ENCODE results near the gene PDGFRB. TPM values are rescaled to one million over a fixed set of nuclear protein-coding genes. Genes with fewer than 3 reads are reported as not detected.
A peak's percentile ranks its signal among the peaks of the same experiment; 100 is the strongest.

PDGFRB gene
- total RNA-seq, 1 donor from 2014 or later = 13.7 TPM

DNA sequence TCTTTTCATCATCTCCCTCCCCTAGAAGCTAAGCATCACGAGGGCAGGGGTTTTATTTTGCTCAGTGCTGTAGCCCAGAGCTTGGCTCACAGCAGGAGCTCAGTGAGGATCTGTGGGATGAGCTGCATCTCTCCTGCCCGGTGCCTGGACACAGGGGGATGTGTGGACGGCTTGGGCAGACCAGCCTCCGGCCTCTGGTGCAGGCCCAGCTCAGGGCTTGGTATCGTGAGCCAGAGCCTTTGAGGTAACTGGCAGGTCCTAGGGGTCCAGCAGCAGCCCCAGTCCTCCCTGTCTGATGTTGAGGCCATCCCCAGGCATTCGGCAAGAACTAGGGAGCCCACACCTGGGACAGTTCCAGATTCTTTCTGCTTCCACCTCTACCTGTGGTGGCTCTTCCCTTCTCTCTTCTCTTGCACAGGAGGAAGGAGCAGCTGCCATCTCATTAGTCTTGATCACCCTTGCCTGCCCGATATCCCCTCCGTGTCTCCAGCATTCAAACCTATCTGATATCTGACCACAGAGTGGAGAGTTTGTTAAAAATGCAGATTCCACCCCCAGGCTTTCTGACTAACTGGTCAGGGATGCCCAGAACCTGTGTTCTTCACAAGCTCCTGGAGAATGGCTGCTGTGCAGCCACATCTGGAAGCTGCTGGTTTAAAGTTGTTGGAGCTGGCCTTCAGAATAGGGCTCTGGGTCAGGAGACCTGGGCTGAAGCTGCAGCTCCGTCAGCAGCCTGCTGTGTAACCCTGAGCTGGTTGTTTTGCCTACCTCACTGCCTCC, 26.3 kb upstream of the PDGFRB start:
- no peak for DNase-seq

DNA sequence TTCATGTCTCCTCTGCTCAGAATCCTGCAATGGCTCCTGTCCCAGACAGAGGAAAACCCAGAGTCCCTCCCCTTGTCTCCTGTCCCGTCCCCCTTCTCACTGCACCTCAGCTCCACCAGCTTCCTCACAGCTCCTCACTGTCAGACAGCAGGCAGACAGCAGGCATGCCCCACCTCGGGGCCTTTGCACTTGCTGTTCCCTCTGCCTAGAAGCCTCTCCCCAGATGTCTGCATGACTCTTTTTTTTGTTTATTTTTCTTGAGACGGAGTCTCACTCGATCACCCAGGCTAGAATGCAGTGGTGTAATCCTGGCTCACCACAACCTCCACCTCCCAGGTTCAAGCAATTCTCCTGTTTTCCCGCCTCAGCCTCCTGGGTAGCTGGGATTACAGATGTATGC, 25.4 kb upstream of the PDGFRB start:
- no peak for DNase-seq

DNA sequence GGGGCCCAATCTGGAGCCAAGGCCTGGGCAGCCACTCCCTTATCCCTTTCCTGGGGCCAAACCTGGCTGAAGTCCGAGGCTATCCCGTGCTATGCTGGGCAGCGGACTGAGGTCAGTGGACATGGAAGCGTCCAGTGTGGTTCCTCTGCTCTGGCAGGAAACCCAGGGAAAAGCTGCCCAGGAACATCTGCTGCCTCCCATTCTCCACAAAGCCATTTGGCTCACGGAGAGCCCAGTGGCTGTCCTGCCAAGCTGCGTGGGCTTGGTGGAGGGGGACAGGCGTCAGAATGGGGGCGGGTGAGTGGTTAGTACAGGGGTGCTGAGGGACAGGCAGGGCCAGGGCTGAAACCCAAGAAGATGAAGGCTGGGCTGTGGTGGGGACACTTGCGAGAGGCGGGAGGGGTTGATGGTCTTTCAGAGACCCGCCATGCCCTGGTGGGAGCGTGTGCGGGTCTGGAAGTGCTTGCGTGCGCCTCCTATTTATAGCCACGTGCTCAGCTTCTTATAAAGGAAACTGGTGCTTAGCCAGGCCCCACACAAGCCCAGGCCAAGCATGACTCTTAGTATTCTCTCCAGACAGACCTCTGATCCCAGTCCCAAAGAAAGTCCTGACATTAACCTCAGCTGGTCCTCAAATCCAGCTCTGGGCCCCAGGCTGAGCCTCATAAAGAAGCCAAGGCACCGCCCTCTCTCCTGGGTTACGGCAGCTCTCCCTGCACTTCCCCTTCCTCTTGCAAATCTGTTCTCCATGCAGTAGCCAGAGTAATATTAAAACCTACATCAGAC, 24.8 kb upstream of the PDGFRB start:
- peak; percentile 84 for DNase-seq

DNA sequence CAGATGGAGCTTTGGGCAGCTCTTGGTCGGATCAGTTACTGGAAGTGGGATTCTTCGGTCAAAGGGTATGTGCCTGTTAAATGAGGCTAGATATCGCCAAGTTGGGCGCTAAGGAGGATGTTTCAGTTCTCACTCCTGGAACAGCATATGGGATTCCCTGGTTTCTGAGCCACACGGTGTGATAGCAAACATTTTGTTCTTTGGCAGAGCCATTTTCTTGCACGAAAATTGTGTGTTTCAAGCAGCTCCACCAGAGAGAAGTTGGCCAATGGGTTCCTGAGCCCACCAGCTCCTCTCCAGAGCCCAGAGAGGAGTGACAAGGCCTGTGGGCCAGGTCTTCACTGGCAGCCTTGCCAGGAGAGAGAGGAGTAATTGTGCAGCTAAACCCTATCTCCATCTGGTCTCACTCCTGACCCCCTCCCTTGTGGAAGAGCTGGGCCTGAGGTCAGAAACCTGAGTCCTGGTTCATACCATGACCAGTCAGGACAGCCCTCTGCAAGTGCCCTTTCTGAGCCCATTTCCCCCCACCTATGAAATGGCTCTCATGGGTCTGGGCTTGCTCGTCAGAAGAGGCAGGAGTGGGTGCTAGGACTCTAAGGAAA, 23.5 kb upstream of the PDGFRB start:
- no peak for DNase-seq

DNA sequence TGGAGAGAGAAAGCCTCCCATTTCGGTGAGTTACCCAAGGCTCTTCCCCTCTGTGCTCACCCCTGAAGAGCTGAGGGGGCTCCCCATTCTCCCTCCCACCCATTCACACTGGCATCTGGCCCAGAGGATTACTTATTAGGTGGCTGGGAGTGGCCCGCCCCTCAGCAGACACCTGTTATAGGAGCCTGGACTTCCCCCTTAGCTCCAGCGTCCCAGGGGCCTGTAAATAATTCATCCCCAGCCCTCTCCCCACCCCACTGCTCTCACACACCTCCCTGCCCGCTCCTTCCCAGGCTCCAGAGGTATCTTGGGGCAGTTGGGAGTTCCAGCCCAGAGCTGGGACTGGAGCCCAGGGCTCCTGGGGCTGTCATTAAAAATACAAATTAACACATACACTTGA, 22.6 kb upstream of the PDGFRB start:
- DNase-seq = no peak

DNA sequence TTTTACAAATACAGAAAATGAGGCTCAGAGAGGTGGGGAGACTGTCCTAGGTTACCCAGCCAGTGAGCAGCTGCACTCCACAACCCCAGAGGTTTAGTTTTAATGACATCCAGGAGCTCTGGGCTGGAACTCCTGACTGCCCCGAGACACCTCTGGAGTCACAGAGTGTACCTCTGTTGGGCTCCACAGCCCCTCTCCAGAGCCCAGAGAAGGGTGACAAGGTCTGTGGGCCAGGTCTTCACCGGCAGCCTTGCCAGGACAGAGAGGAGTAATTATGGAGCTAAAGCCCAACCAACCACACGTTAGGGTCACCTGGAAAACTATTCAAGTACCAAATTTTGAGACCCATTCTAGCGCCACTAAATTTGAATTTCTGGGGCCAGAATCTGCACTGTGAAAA, 22.1 kb upstream of the PDGFRB start:
- no peak for DNase-seq

DNA sequence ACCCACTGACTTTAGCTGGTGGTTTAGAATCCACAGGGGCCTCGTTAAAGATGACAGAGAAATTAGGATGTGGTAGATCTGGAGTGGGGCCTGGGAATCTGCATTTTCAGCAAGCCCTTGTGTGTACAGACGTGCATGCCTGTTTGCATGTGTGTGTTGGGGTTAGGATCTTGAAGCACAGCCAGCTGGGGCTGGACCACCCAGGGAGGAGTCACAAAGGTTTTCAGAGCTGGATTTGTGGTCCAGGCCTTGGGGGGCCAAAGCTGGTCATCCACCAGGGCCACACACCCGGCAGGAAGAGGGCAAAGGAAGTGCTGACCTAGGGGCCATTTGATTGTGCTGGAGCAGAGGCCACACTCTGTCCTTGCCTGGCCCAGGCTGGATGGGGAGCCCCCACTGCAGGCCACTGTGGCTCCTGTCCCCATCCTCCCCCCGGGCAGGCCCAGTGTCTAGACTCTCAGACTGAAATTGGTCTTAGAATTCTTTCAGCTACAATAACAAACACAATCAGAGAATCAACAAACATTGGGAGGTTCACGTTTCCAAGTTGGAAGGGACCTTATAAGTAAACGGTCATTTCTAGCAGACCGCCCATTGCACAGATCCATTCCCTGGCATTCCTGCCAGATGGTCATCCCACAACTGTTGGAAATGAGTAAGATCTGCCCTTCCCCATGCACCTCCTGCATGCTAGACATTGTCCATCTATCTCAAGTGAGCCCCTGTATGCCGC, 21.3 kb upstream of the PDGFRB start:
- DNase-seq = no peak

DNA sequence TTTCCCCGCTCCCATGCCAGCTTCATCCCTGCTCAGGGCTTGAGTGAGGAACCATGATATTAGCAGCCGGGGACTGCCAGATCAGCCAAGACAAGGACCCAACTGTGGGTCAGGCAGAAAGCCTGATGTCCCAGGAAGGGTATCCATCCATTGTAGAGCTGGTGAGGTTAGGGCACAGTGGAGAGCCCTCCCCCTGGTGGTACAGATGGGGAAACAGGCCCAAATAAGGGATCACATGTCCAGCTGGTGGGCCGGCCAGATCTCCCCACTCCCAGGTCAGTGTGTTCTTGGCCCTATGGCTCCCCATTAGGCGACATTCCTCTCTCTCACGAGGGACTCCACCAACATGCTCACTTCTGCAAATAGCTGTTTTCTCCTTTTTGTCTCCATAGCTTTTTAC, 19.9 kb upstream of the PDGFRB start:
- no peak for DNase-seq

DNA sequence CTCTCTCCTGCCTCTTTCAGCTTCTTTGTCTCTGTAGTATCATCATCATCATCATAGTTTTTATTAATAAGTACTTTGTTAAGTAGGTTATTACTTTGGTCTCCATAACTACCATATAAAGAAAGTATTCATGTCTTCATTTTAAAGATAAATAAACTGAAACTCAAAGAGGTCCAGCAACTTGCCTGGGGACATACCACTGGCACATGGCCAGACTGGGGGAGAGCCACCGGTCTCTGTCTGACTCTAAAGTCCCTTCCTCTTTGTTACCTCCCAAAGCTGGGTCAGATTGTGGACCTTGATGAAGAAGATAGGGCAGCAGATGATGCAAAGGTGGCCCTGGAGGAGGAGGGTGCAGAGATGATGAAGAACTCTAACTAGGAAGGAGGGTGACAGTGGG, 19.4 kb upstream of the PDGFRB start:
- no peak for DNase-seq

DNA sequence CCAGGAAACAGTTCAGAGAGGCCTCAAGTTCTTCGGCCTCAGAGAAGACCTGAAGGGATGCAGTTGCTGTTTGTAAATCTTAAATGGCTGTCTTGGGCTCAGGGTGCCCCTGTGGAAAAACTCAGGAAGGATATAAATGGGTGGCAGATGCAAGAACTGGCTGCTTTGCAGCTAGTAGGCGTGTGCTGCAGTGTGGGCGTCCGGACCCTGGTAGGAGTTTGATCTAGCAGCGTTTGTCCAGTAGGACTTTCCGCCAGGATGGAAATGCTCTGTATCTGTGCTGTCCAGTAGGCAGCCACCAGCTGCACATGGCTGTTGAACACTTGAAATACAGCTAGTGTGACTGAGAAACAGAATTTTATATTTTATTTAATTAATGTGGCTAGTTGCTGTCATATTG, 18.6 kb upstream of the PDGFRB start:
- DNase-seq = no peak

DNA sequence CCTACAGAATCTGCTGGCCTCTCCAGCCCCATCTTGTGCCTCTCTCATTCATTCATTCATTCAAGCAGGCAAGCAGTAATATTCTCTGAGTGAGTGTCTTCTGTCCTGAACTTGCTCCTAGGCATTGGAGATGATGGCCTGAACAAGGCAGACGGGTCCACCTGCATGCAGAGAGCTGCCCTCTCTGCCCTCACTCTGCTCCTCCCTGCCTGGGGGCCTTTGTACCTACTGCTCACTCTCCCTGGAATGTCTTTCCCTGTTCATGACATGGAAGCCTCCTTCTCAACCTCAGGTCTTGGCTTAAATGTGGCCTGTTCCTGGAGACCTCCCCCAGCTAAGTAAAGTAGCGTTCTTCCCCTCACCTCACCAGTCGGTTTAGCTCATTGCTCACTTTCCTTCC, 17.5 kb upstream of the PDGFRB start:
- DNase-seq = no peak

DNA sequence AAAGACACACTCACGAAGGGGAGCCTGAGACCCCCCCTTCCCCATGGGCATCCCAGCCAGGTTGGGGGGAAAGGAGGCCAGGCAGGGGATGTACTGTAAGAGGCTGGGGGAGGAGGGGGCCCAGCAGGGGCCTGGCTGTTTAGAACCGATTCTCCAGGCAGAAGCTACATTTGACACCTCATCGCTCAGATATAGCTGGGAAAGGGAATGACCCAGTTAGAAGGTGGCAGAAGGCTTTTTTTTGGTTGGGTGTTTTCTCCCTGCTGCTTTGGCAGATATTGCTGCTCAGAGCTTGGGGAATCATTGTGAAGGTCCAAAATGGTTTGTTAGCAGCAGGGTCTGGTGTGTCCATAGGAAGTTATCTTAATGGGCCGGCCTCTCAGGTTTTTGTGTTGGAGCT, 16.9 kb upstream of the PDGFRB start:
- no peak for DNase-seq

DNA sequence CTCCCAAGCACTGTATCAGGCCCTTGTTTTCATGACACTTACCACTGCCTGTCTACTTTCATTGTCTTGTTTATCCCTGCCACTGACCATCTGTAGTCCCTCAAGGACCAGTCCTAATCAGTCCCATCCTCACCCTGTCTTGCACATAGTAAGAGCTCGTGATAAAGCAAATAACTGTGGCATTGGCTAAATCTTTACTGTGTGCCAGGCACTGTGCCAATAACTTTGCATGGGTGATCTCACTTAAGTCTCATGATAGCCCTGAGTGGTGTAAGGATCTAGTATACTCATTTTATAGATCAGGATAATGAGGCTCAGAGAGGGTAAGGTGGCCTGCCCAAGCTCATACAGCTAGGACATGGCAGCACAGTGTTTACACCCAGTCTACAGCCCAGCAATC, 16.5 kb upstream of the PDGFRB start:
- no peak for DNase-seq

DNA sequence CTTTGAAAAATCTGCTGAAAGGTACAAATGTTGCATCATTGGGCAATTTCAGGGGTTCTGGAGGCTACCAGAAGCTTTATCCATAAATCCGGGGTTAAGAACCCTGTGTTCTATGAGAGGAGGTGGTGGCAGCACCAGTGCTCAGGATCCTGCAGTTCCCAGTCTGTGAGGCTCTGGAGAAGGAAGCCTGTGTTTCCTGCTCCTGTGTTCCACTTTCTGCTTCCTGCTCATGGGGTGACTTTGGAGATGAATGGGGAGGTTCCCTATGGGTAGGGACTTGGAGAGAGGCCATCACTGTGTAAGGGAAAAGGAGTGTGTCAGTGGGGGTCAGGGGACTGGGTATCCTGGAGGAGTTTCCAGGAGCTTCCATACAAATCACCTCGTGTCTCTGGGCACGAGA, 13.2 kb upstream of the PDGFRB start:
- no peak for DNase-seq

DNA sequence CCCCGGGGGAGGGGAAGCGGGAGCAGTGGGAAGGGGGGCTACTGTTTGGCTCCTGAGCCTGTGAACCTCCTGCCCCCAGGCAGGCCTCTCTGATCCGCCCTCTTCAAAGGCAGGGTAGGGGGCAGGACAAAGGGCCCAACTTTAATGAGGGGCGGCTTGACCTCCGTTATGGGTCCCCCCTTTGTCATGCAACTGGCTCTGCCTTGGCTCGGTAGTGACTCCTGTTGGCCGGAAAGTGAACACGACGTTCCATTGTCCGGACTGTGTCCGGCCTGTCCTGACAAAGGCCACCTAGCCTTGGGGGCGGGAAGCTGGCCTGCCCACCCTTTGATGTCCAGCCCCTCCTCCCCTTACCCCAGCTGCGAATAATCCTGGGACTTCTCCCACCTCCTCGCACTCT, 12.3 kb upstream of the PDGFRB start:
- DNase-seq = no peak

DNA sequence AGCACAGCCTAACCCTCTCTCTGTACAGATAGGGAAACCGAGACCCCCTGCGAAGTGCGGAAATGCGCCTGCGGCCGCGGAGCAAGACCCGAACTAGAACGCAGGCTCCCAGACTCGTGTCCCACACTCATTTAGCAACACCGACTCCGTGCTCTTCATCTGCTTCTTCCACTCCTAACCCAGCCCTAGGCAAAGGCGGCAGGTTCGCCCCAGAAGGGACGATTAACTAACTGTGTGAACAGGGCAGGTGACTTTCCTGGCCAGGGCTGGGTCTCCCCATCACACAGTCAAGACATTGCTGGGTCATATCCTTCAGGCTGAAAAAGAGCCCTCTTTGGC, 11.8 kb upstream of the PDGFRB start:
- DNase-seq = no peak

DNA sequence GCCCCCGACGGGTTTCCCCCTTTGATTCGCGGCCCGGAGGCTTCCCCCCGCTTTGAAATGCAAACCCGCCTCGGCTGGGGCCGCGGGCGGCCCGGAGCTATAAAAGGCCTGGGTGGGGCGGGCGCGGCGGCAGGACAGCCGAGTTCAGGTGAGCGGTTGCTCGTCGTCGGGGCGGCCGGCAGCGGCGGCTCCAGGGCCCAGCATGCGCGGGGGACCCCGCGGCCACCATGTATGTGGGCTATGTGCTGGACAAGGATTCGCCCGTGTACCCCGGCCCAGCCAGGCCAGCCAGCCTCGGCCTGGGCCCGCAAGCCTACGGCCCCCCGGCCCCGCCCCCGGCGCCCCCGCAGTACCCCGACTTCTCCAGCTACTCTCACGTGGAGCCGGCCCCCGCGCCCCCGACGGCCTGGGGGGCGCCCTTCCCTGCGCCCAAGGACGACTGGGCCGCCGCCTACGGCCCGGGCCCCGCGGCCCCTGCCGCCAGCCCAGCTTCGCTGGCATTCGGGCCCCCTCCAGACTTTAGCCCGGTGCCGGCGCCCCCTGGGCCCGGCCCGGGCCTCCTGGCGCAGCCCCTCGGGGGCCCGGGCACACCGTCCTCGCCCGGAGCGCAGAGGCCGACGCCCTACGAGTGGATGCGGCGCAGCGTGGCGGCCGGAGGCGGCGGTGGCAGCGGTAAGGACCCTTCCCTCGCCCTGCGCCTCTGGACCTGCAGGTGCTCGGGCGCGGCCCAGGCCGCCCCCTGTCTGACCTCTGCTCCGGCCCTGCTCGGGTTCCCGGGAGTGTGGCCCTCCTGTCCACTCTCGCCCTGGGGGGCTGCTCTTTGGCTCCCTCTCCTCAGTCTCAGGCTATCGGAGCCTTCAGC, 11.2 kb upstream of the PDGFRB start, which contains the start of gene CDX1:
Gene CDX1 (plus strand): TSS at position 129 of the 862 bp plus-strand sequence. CDS start 99 bp downstream, at position 228.
- DNase-seq = no peak

DNA sequence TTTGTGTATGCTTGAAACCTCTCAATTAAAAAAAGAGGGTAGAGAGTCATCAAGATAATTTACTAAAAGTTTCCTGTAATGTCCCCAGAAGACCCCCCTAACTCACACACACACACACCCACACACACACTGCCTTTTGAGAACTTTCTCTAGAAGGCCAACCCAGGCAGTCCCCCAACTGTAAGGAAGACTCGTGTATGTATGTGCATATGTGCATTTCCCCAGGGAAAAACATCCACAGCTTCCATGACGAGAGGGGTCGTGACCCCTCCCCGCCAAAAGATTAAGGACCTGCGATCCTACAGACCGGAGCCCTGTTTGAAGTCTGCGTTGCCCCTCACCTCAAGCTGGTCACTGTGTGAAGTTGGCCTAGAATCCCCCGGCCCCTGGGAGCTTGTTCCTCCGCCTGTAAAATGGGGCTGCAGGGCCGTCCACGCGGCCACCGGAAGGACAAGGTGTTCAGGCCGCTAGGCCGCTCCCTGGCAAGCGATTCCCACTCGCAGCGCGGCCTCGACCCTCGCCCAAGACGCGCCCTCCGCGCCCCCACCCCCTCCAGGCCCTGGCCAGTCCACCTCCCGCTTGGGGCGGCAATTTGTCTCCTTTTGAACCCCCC, 10.5 kb upstream of the PDGFRB start:
- no peak for DNase-seq

DNA sequence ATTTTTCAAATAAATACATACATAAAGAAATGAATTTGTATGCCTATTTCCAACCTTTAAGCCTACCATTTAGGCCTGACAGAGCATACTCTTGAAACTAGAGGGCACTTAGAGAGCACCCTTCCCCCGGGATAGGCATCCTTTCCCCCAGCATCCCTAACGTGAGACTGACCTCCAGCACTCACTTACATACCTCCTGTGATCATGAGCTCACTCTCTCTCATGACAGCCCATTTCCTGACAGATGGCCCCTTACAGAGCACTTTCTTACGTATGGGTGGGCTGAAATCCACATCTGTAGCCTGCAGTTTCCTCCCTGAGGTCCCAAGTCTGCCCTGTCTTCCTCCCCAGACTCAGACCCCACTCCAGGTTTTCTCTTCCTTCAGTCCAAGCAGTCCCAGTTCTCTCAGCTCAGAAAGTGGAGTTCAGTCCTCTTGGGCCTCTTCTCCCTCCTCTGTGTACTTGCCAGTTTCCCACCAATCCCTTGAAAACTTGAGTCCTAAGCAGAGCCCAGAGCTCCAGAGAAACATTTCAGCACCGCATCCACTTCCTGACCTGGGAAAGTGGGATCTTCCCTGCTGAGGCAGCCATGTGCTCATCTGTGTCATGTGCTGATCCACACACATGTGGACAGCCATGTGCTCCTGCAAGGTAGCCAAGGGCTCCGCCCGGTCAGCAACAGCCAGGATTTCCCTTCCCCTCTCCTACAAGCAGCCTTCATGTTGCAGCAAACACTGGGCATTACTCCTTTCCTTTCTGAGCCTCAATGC, 8.8 kb upstream of the PDGFRB start:
- no peak for DNase-seq

DNA sequence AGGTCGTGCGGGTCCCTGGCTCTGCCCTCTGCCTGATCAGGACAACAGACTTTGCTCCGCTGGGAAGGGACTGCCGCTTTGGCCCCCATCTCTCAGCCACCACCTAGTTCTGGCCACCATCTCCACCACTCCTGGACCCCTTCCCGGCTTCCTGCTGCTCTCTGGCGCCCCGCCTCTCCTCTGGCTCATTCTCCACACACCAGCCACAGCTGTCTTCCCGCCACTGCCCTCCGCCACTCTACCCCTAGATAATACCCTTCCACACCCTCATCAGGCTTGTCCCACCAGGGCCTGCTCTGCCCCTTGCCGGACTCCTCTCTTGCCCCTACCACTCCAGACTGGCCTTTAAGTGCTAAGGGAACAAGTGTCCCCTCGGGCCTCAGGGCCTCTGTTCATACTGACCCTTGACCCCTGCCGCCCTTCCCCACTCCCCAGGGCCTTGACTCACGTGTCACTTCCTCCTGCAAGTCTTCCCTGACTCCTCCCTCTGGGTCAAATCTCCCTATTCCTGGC, 8.0 kb upstream of the PDGFRB start:
- DNase-seq = no peak

All from occipital lobe (tissue), 2 donors.